Dermis microvascular lymphatic vessel endothelial cell (primary cell): ENCODE results near the gene AOC1. TPM values are rescaled to one million over a fixed set of nuclear protein-coding genes. Genes with fewer than 3 reads are reported as not detected.
"Not testable (repeated sequence)": the region's sequence is repeated elsewhere in the genome, so short reads cannot be mapped to it uniquely, and the experiment has no call there.

Experiments used
- DNase-seq, 2 donors: peaks; one replicate each; pipeline versions ENCODE4 v3.0.0 to v3.0.0-alpha.2; 2010; ENCODE audit warnings: low read depth in 2 of 2
- total RNA-seq: library from RNA; depleted of rRNA; stranded (reverse); fragments of >200 nt; gene quantifications from 2 replicates; pipeline ENCODE4 v1.2.1, GENCODE V29; 2014

The AOC1 gene
- total RNA-seq, 1 donor from 2014 or later, result not detected

DNA sequence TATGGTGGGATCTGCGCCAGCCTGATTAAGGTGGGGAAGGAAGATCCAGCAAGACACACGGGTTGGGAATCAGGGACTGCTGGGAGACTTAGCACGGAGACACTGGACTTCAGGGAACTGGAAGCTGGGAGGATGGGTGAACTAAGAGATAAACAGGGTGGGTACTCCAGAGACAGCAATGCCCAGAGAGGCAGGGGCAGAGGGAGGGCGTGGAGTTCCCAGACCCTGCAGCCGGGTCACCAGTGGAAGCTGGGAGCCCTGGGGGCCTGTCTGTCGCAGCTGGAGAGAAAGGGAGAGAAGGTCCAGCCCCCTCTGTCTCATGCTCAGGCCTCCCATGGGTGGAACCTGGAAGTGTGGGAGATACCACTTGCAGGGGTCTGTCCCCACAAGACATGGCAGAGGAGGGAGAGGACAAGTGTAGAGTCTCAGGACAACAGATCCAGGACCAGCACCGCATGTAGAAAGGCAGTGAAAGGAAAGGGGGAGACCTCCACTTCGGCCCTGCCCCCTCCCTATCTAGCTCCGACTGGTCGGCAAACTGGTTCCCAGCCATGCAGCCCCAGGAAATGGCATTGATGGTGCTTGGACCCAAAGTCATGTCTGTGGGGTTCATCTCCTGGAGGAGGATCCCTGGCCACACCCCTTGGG, 44.4 kb downstream of the AOC1 start:
- no peak for DNase-seq

DNA sequence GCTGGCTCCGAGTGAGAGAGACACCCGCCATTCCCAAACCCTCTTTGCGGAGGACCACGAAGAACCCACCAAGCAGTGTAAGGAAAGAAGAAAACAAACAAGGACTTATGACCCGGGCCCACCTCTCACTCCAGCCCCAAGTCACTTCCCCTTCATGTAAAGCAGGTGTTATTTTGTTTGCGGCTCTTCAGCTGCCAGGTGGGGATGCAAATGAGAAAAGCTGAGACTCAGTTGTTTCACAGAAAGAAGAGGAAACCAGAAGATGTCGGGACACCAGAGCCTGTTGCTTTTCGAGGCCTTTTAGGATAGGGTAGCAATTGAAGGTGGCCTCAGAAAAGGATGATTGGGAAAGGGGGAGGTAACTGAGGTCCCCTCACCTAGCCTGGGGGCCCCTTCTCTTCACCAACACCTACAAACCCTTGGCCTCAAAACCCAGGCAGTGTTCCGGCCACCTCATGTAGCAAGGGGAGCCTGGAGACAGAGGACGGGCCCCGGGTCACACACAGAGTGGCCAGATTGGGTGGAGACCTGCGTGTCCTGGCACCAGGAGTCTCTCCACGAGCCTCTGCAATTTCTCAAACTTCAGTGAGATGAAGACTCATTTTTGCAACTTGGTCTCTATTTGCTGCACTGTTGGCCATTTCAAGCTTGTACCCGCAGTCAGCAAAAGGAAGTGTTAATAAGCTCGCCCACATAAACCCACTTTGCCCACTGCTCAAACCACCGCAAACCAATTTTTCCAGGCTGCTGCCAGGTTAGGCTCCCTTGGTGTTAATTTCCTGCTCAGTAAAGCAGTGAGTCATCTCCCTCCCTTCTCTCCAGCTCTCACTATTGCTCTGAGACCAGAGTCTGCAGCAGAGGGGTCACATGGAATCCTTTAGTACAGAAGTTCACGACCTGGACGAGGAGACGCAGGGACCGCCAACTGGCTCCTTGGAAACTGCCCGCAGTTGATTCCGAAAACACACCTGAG, 45.5 kb downstream of the AOC1 start:
- peak in 1 of 2 donors; percentile 12 for DNase-seq

- DNase-seq, result peak; percentile 23 to 57
These were observed 46.2 kb downstream of the AOC1 start for GRCh38 chr7:150898475-150899011.

DNA sequence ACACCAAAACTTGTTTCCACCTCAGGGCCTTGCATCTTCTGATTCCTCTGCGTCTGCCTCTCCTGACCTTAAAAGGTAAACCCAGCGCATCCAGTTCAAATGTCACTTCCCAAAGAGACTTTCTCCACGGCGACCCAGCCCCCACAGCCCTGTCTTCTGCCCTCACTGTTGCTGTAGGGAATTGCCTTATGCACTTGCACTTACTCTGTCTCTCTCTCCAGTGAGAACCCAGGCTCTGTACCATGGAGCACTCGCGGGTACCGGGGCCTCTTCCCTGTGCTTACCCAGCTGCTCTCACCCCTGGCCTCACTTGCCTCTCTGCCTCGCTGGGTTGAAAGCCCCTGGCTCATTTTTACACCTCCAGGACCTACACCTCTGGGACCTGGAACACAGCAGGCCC, 48.4 kb downstream of the AOC1 start:
- no peak for DNase-seq

DNA sequence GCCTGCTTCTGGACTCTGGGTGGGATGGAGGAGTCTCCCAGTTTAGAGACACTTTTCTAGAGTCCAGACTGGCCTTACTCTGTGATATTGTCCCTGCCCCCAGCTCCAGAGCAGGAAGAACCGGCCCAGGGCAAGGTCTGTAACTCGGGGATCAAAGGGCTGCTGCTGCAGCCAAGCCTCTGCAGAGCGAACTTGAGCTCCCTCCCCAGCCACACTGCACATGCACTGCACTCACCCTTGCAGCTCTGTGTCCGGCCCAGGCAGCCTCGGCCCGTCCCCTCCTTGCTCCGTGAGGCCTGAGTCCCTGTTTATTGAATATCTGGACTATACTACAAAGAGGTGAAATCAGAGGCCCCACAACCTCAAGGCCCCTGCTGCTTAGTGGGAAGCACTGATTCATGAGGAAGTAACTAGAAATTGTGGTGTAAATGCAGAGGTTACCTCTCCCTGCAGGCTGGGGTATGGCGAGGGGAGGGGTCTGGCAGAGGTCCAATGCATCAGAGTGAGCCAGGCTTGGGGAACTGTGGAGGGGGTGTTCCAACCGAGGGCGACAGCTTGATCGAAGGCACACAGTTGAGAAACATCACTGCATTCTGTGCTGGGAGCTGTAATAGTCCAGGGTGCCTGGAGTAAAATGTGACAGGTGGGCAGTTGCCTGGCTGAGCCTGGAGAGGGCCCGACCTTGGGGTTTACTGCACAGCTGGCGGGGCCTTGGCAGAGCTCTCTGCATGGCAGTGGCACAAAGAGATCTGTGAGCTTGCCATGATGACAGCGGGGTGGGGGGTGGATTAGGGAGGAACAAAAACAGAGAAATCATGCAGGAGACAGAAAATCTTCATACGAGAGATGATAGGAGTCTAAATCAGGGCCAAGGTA, 49.1 kb downstream of the AOC1 start:
- no peak for DNase-seq

- no peak for DNase-seq
These were observed 50.0 kb downstream of the AOC1 start for GRCh38 chr7:150902078-150903033.

DNA sequence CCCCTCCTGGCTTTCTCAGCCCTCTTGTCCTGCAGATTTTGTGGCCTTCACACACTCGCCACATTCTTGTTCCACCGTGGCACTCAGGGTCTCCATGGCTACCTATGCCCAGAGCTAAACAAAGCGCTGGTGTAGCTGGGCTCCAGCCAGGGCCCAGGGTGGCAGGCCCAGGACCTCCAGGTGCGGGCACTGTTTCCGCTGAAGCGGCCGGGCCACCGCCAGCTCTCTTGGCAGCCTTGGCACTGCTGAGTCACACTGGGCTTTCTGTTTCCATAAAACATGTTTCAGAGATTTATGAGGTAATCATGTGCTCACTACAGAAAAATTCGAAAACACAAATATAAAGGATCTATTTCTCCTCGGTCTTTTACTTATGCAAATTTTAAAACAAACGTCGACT, 51.3 kb downstream of the AOC1 start:
- peak; percentile 47 to 73 for DNase-seq

- DNase-seq, result no peak
These were observed 51.9 kb downstream of the AOC1 start for GRCh38 chr7:150904011-150904909.

DNA sequence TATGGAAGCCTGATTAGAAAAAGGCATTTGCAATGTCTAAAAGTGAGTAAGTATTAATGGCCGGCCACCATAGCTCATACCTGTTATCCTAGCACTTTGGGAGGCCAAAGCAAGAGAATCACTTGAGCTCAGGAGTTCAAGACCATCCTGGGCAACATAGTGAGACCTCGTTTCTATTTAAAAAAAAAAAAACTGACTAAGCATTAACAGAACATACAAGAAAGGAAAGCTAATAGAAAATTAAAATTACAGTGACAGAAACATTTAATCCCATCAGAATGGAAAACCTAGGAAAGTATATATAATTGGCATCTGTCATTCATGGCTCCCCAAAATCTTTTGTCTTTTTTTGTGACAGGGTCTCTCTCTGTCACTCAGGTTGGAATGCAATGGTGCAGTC, 55.9 kb downstream of the AOC1 start:
- DNase-seq, result no peak

- no peak for DNase-seq
These were observed 57.1 kb downstream of the AOC1 start for GRCh38 chr7:150909200-150909995.

GRCh38 chr7:150910305-150910995, 58.1 kb downstream of the AOC1 start:
- DNase-seq, result not testable (repeated sequence)

- no peak for DNase-seq
These were observed 58.7 kb downstream of the AOC1 start for GRCh38 chr7:150910996-150911422.

Other genes starting within 250 kb of the AOC1 start
- 169 and 251 TPM in 2 replicates for gene GIMAP6, start 220.1 kb upstream of the AOC1 start, total RNA-seq
- gene GIMAP2, start 166.8 kb upstream of the AOC1 start, total RNA-seq, result 34.0 and 37.3 TPM in 2 replicates
- gene GIMAP1, start 135.9 kb upstream of the AOC1 start, total RNA-seq, result 13.0 and 24.5 TPM in 2 replicates
- 255 and 501 TPM in 2 replicates for gene GIMAP5, start 115.1 kb upstream of the AOC1 start, total RNA-seq
- not detected in 2 replicates for gene TMEM176B, start 52.2 kb upstream of the AOC1 start, total RNA-seq
- gene TMEM176A, start 51.7 kb upstream of the AOC1 start, total RNA-seq, result not detected in 2 replicates
- 0.13 TPM in 1 of 2 replicates, not detected in the other for gene KCNH2, start 125.8 kb downstream of the AOC1 start, total RNA-seq
- 28.4 and 31.6 TPM in 2 replicates for gene NOS3, start 138.5 kb downstream of the AOC1 start, total RNA-seq
- gene ATG9B, start 172.0 kb downstream of the AOC1 start, total RNA-seq, result under 0.01 and 0.13 TPM in 2 replicates
- gene ABCB8, start 175.9 kb downstream of the AOC1 start, total RNA-seq, result 13.9 and 14.0 TPM in 2 replicates
- under 0.01 and 0.13 TPM in 2 replicates for gene ASIC3, start 196.0 kb downstream of the AOC1 start, total RNA-seq
- gene CDK5, start 205.4 kb downstream of the AOC1 start, total RNA-seq, result 14.7 and 17.3 TPM in 2 replicates
- gene SLC4A2, start 207.1 kb downstream of the AOC1 start, total RNA-seq, result 41.3 and 68.3 TPM in 2 replicates
- 43.9 and 49.3 TPM in 2 replicates for gene FASTK, start 228.3 kb downstream of the AOC1 start, total RNA-seq
- gene TMUB1, start 231.0 kb downstream of the AOC1 start, total RNA-seq, result 14.8 and 16.7 TPM in 2 replicates
- 43.8 and 69.4 TPM in 2 replicates for gene AGAP3, start 234.0 kb downstream of the AOC1 start, total RNA-seq